GM23248 (cell line): ENCODE measurements around the gene HARBI1.

Experiments
- EZH2 ChIP-seq: fragments of 200-600 bp; sonication (generic); IDR thresholded peaks from 2 replicates; pipeline ENCODE4 v1.6.1; 2018; ENCODE audit warnings: antibody characterized with exemption, mild to moderate bottlenecking; ENCODE audit not compliant: insufficient read depth, poor library complexity, severe bottlenecking
- EZH2phosphoT487 ChIP-seq: fragments of 200-600 bp; sonication (generic); IDR thresholded peaks from 2 replicates; pipeline ENCODE4 v1.6.1; 2018; ENCODE audit warnings: antibody characterized with exemption, moderate library complexity, mild to moderate bottlenecking, low read depth; ENCODE audit not compliant: insufficient read depth

- no peak for TF ChIP-seq EZH2phosphoT487
- TF ChIP-seq EZH2, result no peak
Measured at GRCh38 chr11:46594785-46595184, 22.2 kb downstream of the HARBI1 start.
